ENCODE measurements around the gene LRIF1.

DNA sequence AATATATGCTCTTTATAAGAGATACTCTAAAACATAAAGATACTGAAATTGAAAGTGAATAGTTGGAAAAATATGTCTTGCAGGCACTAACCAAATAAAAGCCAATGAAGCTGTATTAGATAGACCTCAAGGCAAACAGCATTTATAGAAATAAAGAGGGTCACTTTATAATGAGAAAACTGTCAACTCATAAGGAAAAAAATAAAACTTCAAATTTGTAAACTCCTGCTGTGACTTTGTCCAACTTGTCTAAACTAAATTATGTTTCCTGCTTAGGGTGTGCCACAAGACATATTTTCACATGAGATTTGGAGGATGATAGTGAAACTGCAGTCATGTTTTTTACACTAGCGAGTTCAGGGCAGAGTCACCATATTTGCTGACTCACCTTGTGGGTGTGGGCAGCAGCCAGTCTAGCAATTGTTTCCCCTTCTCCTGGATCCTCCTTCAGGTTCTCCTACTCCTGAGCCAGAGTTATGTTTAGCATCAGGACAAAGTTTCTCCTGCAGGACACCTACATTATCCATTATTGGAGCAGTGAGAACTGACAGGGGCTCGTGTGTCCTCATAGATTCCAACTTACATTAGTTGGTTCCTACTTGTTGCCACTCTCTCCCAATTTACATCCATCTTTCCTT, 46.9 kb downstream of the LRIF1 start:
- TF ChIP-seq, protein P1, sequence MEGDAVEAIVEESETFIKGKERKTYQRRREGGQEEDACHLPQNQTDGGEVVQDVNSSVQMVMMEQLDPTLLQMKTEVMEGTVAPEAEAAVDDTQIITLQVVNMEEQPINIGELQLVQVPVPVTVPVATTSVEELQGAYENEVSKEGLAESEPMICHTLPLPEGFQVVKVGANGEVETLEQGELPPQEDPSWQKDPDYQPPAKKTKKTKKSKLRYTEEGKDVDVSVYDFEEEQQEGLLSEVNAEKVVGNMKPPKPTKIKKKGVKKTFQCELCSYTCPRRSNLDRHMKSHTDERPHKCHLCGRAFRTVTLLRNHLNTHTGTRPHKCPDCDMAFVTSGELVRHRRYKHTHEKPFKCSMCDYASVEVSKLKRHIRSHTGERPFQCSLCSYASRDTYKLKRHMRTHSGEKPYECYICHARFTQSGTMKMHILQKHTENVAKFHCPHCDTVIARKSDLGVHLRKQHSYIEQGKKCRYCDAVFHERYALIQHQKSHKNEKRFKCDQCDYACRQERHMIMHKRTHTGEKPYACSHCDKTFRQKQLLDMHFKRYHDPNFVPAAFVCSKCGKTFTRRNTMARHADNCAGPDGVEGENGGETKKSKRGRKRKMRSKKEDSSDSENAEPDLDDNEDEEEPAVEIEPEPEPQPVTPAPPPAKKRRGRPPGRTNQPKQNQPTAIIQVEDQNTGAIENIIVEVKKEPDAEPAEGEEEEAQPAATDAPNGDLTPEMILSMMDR (IDR thresholded peaks at IDR 0.05), result no peak
- TF ChIP-seq POLR2A (IDR thresholded peaks at IDR 0.05), result no peak
